ENCODE data around the gene ST7.

GRCh38 chr7:117216436-117217069, 263.3 kb downstream of the ST7 start:
- TF ChIP-seq CREB5 (CRISPR knock-in tag; IDR thresholded peaks at IDR 0.05; ENCODE audit: low read depth) (no peak), OSR1 (CRISPR knock-in tag; IDR thresholded peaks at IDR 0.05) (no peak), ZNF70 (CRISPR knock-in tag; IDR thresholded peaks at IDR 0.05) (no peak), CSRNP3 (CRISPR knock-in tag; IDR thresholded peaks at IDR 0.05) (no peak), PPARA (CRISPR knock-in tag; IDR thresholded peaks at IDR 0.05; ENCODE audit: borderline replicate concordance) (no peak), BACH2 (CRISPR knock-in tag; IDR thresholded peaks at IDR 0.05; ENCODE audit: borderline replicate concordance) (no peak), TSHZ2 (CRISPR knock-in tag; IDR thresholded peaks at IDR 0.05) (no peak), PATZ1 (CRISPR knock-in tag; IDR thresholded peaks at IDR 0.05; ENCODE audit: borderline replicate concordance) (no peak), RARB (CRISPR knock-in tag; IDR thresholded peaks at IDR 0.05) (no peak), GLIS3 (CRISPR knock-in tag; IDR thresholded peaks at IDR 0.05) (no peak), ISL1 (CRISPR knock-in tag; IDR thresholded peaks at IDR 0.05) (no peak), POU6F1 (CRISPR knock-in tag; IDR thresholded peaks at IDR 0.05; ENCODE audit: borderline replicate concordance, low read depth) (no peak)

All from SK-N-SH treated with all-trans-retinoic acid at 6 μM for 48 hours (cell line).